Measurements from ENCODE around the gene TOMM7. TPM values are rescaled to one million over a fixed set of nuclear protein-coding genes. Genes with fewer than 3 reads are reported as not detected.

The TOMM7 gene
- total RNA-seq, 1 experiment from 2014 or later = 325 TPM

DNA sequence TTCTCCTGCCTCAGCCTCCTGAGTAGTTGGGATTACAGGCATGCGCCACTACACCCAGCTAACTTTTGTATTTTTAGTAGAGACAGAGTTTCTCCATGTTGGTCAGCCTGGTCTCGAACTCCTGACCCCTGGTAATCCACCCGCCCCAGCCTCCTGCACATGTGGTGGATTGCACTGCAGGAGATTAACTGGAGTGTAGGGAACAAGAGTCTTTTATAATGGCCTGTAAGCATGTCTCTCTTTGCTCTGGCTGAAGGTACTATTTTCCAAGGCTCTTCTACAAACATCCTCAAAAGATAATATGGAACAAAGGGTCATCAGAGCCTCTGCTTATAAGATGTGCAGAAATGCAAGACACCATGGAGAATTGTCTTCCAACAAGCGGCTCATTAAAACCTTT, 3.2 kb downstream of the TOMM7 start:
- intact Hi-C loops (cut with micrococcal nuclease) = no loop called here
- peak overlapping the region; percentile 6; the same call in 1 of the 2 replicates for H3K9ac ChIP-seq (ENCODE audit: low read length)
- H3K9me2 ChIP-seq (ENCODE audit: insufficient read depth) = no peaks in the 10 kb centered on the region
- H3K36me3 ChIP-seq (ENCODE audit: control insufficient read depth in 1 of 2, insufficient read depth in 2 of 2, low read length in 2 of 2) = peaks cover 14 to 20% of the 10 kb centered on the region in 2 experiments; a peak in 3 of 4 replicates
- no TSS peak for BruUV-seq (replicated peaks)
- RAD21 ChIA-PET (ENCODE audit: low non-redundant PET in 1 of 2, low total read pairs in 2 of 2, uncharacterized antibody in 2 of 2, unreplicated experiment in 2 of 2) = no interaction called here
- no peak for ATAC-seq
- H3K27me3 ChIP-seq (ENCODE audit: insufficient read depth, low read length) = no peaks in the 10 kb centered on the region
- H4K20me1 ChIP-seq (ENCODE audit: insufficient read depth) = peaks cover 5% of the 10 kb centered on the region; the same call in 1 of the 2 replicates
- CTCF ChIA-PET = no interaction called here
- no peak overlapping the region for H2AFZ ChIP-seq (ENCODE audit: low read depth, low read length, poor library complexity, severe bottlenecking)
- no peak overlapping the region for H3K4me3 ChIP-seq (replicated peaks in 1 of 2; ENCODE audit: low read depth in 1 of 2, low read length in 2 of 2)
- POLR2A ChIA-PET = no interaction called here
- H3K27ac ChIP-seq (ENCODE audit: low read depth, low read length) = no peak overlapping the region
- no peaks in the 10 kb centered on the region for H3K9me3 ChIP-seq (ENCODE audit: control insufficient read depth in 1 of 2, insufficient read depth in 1 of 2, low read depth in 1 of 2, low read length in 2 of 2)
- H3K79me2 ChIP-seq (ENCODE audit: insufficient read depth, low read length) = peaks cover 80% of the 10 kb centered on the region
- H3K4me2 ChIP-seq (ENCODE audit: low read length) = no peak overlapping the region; the same call in 1 of the 2 replicates
- peaks cover 2 to 25% of the 10 kb centered on the region in 2 experiments; a peak in 3 of 4 replicates for H3K4me1 ChIP-seq (ENCODE audit: control insufficient read depth in 1 of 2, insufficient read depth in 2 of 2, low read length in 2 of 2)
- TF ChIP-seq TCF7L2 (IDR thresholded peaks at IDR 0.05; ENCODE audit: borderline replicate concordance, extremely low read depth, insufficient read depth, insufficient read length) = no peak
- TF ChIP-seq CEBPB (IDR thresholded peaks at IDR 0.05; ENCODE audit: low read depth) = no peak
- TF ChIP-seq POLR2A (IDR thresholded peaks at IDR 0.05; ENCODE audit: borderline replicate concordance, extremely low read depth, insufficient read depth, insufficient read length) = no peak
- TF ChIP-seq RAD21 (IDR thresholded peaks at IDR 0.05; ENCODE audit: low read depth) = no peak
- TF ChIP-seq JUND (IDR thresholded peaks at IDR 0.05) = no peak
- TF ChIP-seq SRF (IDR thresholded peaks at IDR 0.05; ENCODE audit: low read depth) = no peak
- DNase-seq (ENCODE audit: low read depth, low spot score) = no peak

DNA sequence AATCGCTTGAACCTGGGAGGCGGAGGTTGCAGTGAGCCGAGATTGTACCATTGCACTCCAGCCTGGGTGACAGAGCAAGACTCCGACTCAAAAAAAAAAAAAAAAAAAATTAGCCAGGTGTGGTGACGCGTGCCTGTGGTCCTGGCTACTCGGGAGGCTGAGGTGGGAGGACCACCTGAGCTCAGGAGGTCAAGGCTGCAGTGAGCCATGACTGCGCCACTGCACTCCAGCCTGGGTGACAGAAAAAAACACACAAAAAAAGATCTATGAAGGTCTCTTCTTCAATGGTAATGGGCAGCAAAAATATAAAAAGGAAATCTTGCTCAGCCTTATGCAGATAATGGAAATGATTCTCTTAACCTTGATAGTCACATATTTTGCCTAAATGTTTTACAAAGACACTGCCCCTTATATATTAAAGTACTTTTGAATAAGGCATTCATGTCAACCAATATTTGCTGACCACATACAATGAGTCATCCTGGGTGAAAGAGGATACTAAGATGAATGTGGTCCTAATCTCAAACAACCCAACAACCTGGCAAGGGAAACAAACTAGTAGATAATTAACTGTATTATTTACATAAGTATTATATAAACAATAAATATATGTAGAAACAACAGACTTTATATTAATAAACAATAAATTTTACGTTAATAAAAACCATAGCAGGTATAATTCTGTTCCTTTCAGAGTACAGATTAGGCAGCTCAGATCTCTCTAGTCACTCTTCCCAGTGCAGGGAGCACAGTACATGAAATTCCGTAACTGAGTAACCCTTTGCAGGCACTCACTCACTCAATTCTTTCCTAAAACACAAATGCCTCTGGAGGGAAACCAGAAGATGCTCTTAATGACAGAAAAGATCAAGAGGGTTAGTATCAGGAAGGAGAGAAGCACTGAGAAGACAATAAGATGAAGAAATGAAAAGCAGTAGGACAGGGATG, 8.1 kb downstream of the TOMM7 start:
- intact Hi-C loops (cut with micrococcal nuclease) = no loop called here
- no peak overlapping the region for H3K4me3 ChIP-seq (replicated peaks in 1 of 2; ENCODE audit: low read depth in 1 of 2, low read length in 2 of 2)
- H4K20me1 ChIP-seq (ENCODE audit: insufficient read depth) = peaks cover 5% of the 10 kb centered on the region; the same call in 1 of the 2 replicates
- ATAC-seq (no peak), DNase-seq (ENCODE audit: low read depth, low spot score) (no peak)
- H3K79me2 ChIP-seq (ENCODE audit: insufficient read depth, low read length) = peaks cover 60% of the 10 kb centered on the region
- no peak overlapping the region for H3K9ac ChIP-seq (ENCODE audit: low read length)
- POLR2A ChIA-PET = no interaction called here
- no peak overlapping the region for H2AFZ ChIP-seq (ENCODE audit: low read depth, low read length, poor library complexity, severe bottlenecking)
- peak overlapping the region; percentile 30; the same call in 1 of the 2 replicates for H3K27ac ChIP-seq (ENCODE audit: low read depth, low read length)
- BruUV-seq (replicated peaks) = no TSS peak
- H3K36me3 ChIP-seq (ENCODE audit: control insufficient read depth in 1 of 2, insufficient read depth in 2 of 2, low read length in 2 of 2) = peaks cover 20 to 33% of the 10 kb centered on the region in 2 experiments
- no peak overlapping the region for H3K4me2 ChIP-seq (ENCODE audit: low read length)
- H3K27me3 ChIP-seq (ENCODE audit: insufficient read depth, low read length) = no peaks in the 10 kb centered on the region
- H3K9me2 ChIP-seq (ENCODE audit: insufficient read depth) = no peaks in the 10 kb centered on the region
- CTCF ChIA-PET = no interaction called here
- peaks cover 2 to 5% of the 10 kb centered on the region in 2 experiments; a peak in 3 of 4 replicates for H3K4me1 ChIP-seq (ENCODE audit: control insufficient read depth in 1 of 2, insufficient read depth in 2 of 2, low read length in 2 of 2)
- no peaks in the 10 kb centered on the region for H3K9me3 ChIP-seq (ENCODE audit: control insufficient read depth in 1 of 2, insufficient read depth in 1 of 2, low read depth in 1 of 2, low read length in 2 of 2)
- RAD21 ChIA-PET (ENCODE audit: low non-redundant PET in 1 of 2, low total read pairs in 2 of 2, uncharacterized antibody in 2 of 2, unreplicated experiment in 2 of 2) = no interaction called here
- TF ChIP-seq FOSL1 (IDR thresholded peaks at IDR 0.05; ENCODE audit: low read depth) (no peak), SIN3A (IDR thresholded peaks at IDR 0.05; ENCODE audit: low read depth) (no peak), POLR2AphosphoS5 (IDR thresholded peaks at IDR 0.05; ENCODE audit: low read depth, low read length) (no peak), CEBPB (IDR thresholded peaks at IDR 0.05; ENCODE audit: low read depth) (no peak), EGR1 (IDR thresholded peaks at IDR 0.05; ENCODE audit: low read depth) (no peak), CBX3 (IDR thresholded peaks at IDR 0.05; ENCODE audit: low read depth) (no peak)
- TF ChIP-seq, protein P1, sequence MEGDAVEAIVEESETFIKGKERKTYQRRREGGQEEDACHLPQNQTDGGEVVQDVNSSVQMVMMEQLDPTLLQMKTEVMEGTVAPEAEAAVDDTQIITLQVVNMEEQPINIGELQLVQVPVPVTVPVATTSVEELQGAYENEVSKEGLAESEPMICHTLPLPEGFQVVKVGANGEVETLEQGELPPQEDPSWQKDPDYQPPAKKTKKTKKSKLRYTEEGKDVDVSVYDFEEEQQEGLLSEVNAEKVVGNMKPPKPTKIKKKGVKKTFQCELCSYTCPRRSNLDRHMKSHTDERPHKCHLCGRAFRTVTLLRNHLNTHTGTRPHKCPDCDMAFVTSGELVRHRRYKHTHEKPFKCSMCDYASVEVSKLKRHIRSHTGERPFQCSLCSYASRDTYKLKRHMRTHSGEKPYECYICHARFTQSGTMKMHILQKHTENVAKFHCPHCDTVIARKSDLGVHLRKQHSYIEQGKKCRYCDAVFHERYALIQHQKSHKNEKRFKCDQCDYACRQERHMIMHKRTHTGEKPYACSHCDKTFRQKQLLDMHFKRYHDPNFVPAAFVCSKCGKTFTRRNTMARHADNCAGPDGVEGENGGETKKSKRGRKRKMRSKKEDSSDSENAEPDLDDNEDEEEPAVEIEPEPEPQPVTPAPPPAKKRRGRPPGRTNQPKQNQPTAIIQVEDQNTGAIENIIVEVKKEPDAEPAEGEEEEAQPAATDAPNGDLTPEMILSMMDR (IDR thresholded peaks at IDR 0.05 in 2 of 3, conservative IDR thresholded peaks at IDR 0.05 in 1 of 3; ENCODE audit: borderline replicate concordance in 1 of 3, insufficient read depth in 1 of 3, low read depth in 2 of 3, low read length in 2 of 3) = no peak
- TF ChIP-seq, protein P2, sequence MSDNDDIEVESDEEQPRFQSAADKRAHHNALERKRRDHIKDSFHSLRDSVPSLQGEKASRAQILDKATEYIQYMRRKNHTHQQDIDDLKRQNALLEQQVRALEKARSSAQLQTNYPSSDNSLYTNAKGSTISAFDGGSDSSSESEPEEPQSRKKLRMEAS (IDR thresholded peaks at IDR 0.05) = no peak
